Karpas-422 (cell line): ENCODE measurements around the gene MRPL32. TPM values are rescaled to one million over a fixed set of nuclear protein-coding genes. Genes with fewer than 3 reads are reported as not detected.
A peak's percentile ranks its signal among the peaks of the same experiment; 100 is the strongest.

Experiments used
- DNase-seq: peaks from one replicate; pipeline ENCODE4 v3.0.0-alpha.2; 2015
- H2AFZ ChIP-seq: fragments of 200-600 bp; sonication (generic); 2 replicates; pipeline ENCODE4 v1.6.1; 2014; ENCODE audit warnings: antibody characterized with exemption, low read length, mixed read lengths
- H3K27ac ChIP-seq: fragments of 200-600 bp; sonication (generic); 2 replicates; pipeline ENCODE4 v1.5.1; 2014; ENCODE audit warnings: mild to moderate bottlenecking, low read length, moderate library complexity
- H3K27me3 ChIP-seq: fragments of 200-600 bp; sonication (generic); 2 replicates; pipeline ENCODE4 v1.6.1; 2014; ENCODE audit warnings: low read length, mixed read lengths
- H3K36me3 ChIP-seq: fragments of 200-600 bp; sonication (generic); 2 replicates; pipeline ENCODE4 v1.6.1; 2014; ENCODE audit warnings: low read length, mixed read lengths; ENCODE audit not compliant: insufficient read depth
- H3K4me1 ChIP-seq: fragments of 200-600 bp; sonication (generic); 2 replicates; pipeline ENCODE4 v1.6.1; 2014; ENCODE audit warnings: mild to moderate bottlenecking, low read length, mixed read lengths
- H3K4me2 ChIP-seq: fragments of 200-600 bp; sonication (generic); 2 replicates; pipeline ENCODE4 v1.6.1; 2014; ENCODE audit warnings: low read length, low read depth, mild to moderate bottlenecking; ENCODE audit not compliant: poor library complexity, severe bottlenecking
- H3K4me3 ChIP-seq: fragments of 200-600 bp; sonication (generic); 2 replicates; pipeline ENCODE4 v1.5.1; 2014; ENCODE audit warnings: mild to moderate bottlenecking, antibody characterized with exemption, low read length, mixed read lengths
- H3K79me2 ChIP-seq: fragments of 200-600 bp; sonication (generic); 2 replicates; pipeline ENCODE4 v1.6.1; 2014; ENCODE audit warnings: mild to moderate bottlenecking, low read length, mixed read lengths
- H3K9ac ChIP-seq: fragments of 200-600 bp; sonication (generic); 2 replicates; pipeline ENCODE4 v1.6.0; 2014; ENCODE audit warnings: low read length
- H3K9me2 ChIP-seq: fragments of 200-600 bp; sonication (generic), shearing (Covaris generic); replicated peaks from 2 replicates; pipeline ENCODE4 v1.6.0; 2014; ENCODE audit warnings: mild to moderate bottlenecking, low read length, moderate library complexity; ENCODE audit not compliant: insufficient read depth
- H3K9me3 ChIP-seq: fragments of 300-700, 200-600 bp; sonication (generic); 2 replicates; pipeline ENCODE4 v1.6.1; 2014; ENCODE audit warnings: low read length, mixed read lengths
- H4K20me1 ChIP-seq: fragments of 200-600 bp; sonication (generic); 2 replicates; pipeline ENCODE4 v1.6.1; 2014; ENCODE audit warnings: mild to moderate bottlenecking, antibody characterized with exemption, low read length, low read depth; ENCODE audit not compliant: insufficient read depth
- total RNA-seq: library from RNA; depleted of rRNA; stranded (reverse); fragments of >200 nt; shearing (Covaris generic); gene quantifications from 2 replicates; pipeline ENCODE4 v1.2.3, GENCODE V29; 2014; ENCODE audit warnings: low replicate concordance

The MRPL32 gene
- total RNA-seq, 1 experiment from 2014 or later = 41.6 TPM

- H3K4me2 ChIP-seq = peak overlapping the region; percentile 33
- peaks cover 30% of the 10 kb centered on the region for H3K36me3 ChIP-seq
- H2AFZ ChIP-seq = no peak overlapping the region
- peaks cover 12% of the 10 kb centered on the region; the same call in 1 of the 2 replicates for H3K79me2 ChIP-seq
- H4K20me1 ChIP-seq = no peaks in the 10 kb centered on the region; the same call in 1 of the 2 replicates
- peak overlapping the region; percentile 81 for H3K27ac ChIP-seq
- H3K9me2 ChIP-seq = no peaks in the 10 kb centered on the region
- no peaks in the 10 kb centered on the region for H3K9me3 ChIP-seq
- DNase-seq = no peak
- H3K4me3 ChIP-seq = peak overlapping the region; percentile 0; the same call in 1 of the 2 replicates
- no peak overlapping the region; the same call in 1 of the 2 replicates for H3K9ac ChIP-seq
- H3K27me3 ChIP-seq = no peaks in the 10 kb centered on the region
- H3K4me1 ChIP-seq = peaks cover 41% of the 10 kb centered on the region
Measured at GRCh38 chr7:42915356-42915755, 16.8 kb upstream of the MRPL32 start.

DNA sequence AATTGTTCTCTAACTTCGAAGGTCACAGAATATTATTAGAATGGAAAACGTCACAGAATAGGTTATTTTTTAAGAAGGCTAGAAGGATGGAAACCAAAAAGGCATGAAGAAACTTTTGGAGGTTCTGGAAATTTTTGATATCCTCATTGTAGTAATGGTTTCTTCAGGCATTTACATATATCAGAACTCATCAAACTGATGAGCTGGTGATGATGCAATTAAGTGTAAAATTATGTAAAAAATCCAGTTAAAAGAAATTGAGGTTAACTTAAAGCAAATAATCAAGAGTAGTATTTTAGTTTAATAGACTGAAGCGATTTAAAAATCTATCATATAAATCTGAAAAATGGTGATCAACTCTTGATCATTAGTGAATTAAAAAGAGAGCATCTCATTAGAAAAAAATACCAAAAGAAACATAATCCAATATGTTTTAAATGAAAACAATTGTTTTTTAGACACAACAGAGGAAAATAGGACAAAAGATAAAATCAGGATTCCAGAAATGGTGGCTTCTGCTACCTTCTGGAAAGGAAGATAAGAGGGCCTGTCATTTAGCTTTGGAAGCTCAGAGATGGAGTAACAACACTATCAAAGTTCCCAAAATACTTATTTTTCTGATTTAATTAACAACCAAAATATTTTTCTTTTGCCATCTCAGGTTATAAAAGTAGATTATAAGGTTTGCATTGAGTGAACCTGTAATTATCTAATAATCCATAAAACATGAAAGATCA lies 10.0 kb upstream of the MRPL32 start:
- Histone ChIP-seq H3K36me3 (peaks cover 72% of the 10 kb centered on the region), H3K79me2 (peaks cover 58% of the 10 kb centered on the region)

DNA sequence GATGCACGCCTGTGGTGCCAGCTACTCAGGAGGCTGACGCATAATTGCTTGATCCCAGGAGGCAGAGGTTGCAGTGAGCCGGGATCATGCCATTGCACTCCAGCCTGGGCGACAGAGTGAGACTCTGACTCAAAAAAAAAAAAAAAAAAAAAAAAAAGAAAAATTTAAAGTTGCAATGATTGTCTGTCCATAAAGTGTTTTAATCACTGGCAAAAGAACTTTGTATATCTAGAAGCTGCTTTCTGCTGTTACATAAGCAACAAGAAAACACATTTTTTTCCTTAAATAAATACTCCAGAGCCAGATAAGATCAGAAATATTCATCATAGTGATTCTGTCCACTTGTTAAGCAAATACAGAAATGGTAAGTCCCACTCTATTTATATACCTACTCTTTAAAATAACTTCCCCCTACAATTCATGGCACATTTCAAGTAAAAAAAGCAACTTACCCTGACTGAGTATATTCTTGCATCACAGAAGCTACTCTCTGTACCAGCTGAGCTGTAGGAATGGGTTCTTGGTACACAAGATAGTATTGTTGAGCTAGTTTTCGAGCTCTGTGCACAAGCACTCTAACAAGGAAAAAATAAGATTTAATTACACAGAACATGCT lies 7.8 kb upstream of the MRPL32 start:
- H3K79me2 ChIP-seq = peaks cover 80% of the 10 kb centered on the region
- H3K36me3 ChIP-seq = peaks cover 71% of the 10 kb centered on the region
- no peak for DNase-seq
- H2AFZ ChIP-seq = no peak overlapping the region
- peak overlapping the region; percentile 7 for H3K4me2 ChIP-seq
- H3K9me2 ChIP-seq = no peaks in the 10 kb centered on the region
- H3K27ac ChIP-seq = peak overlapping the region; percentile 58
- peaks cover 48% of the 10 kb centered on the region for H3K4me1 ChIP-seq
- H3K27me3 ChIP-seq = no peaks in the 10 kb centered on the region
- no peak overlapping the region for H3K4me3 ChIP-seq
- H3K9ac ChIP-seq = no peak overlapping the region
- no peaks in the 10 kb centered on the region for H3K9me3 ChIP-seq
- no peaks in the 10 kb centered on the region for H4K20me1 ChIP-seq

More for the DNA sequence above, 10.0 kb upstream of the MRPL32 start:
- no peak for DNase-seq
- no peaks in the 10 kb centered on the region for H4K20me1 ChIP-seq
- H3K27me3 ChIP-seq = no peaks in the 10 kb centered on the region
- no peak overlapping the region for H2AFZ ChIP-seq
- H3K9me3 ChIP-seq = no peaks in the 10 kb centered on the region
- no peak overlapping the region for H3K4me2 ChIP-seq
- H3K4me1 ChIP-seq = peaks cover 30% of the 10 kb centered on the region
- no peak overlapping the region for H3K9ac ChIP-seq
- H3K4me3 ChIP-seq = no peak overlapping the region
- no peaks in the 10 kb centered on the region for H3K9me2 ChIP-seq
- no peak overlapping the region for H3K27ac ChIP-seq

DNA sequence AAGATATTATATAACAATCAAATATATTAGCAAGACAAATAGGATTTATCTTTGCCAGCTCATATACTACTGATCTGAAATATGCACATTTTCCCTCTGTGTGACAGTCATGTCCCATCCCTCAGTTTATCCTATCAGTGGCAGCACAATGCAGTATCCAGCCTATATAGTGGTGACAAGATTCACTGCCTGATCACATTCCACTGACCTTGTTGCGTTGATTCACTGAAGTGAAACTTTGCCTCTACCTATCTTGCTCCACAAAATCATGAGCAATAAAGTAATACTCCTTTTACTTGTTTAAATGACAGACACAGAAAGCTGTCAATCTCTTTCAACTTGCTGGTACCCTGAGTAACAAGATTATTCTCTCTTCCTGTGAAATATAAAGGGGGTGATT lies 6.5 kb upstream of the MRPL32 start:
- peaks cover 2% of the 10 kb centered on the region; the same call in 1 of the 2 replicates for H4K20me1 ChIP-seq
- H3K9me3 ChIP-seq = no peaks in the 10 kb centered on the region
- H2AFZ ChIP-seq = no peak overlapping the region
- H3K27me3 ChIP-seq = no peaks in the 10 kb centered on the region
- H3K4me3 ChIP-seq = no peak overlapping the region
- peak overlapping the region; percentile 7 for H3K4me2 ChIP-seq
- peaks cover 61% of the 10 kb centered on the region for H3K4me1 ChIP-seq
- no peak for DNase-seq
- peaks cover 87% of the 10 kb centered on the region for H3K79me2 ChIP-seq
- H3K36me3 ChIP-seq = peaks cover 58% of the 10 kb centered on the region
- H3K27ac ChIP-seq = peak overlapping the region; percentile 58
- H3K9ac ChIP-seq = no peak overlapping the region
- no peaks in the 10 kb centered on the region for H3K9me2 ChIP-seq

- H3K9me2 ChIP-seq = no peaks in the 10 kb centered on the region
- peaks cover 89% of the 10 kb centered on the region for H3K79me2 ChIP-seq
- no peaks in the 10 kb centered on the region for H3K27me3 ChIP-seq
- H4K20me1 ChIP-seq = peaks cover 7% of the 10 kb centered on the region; the same call in 1 of the 2 replicates
- H3K4me1 ChIP-seq = peaks cover 64% of the 10 kb centered on the region
- DNase-seq = peak; percentile 35
- H3K4me2 ChIP-seq = no peak overlapping the region
- no peak overlapping the region for H3K27ac ChIP-seq
- H3K9me3 ChIP-seq = no peaks in the 10 kb centered on the region
- no peak overlapping the region for H3K4me3 ChIP-seq
- H2AFZ ChIP-seq = no peak overlapping the region
- H3K9ac ChIP-seq = no peak overlapping the region
- H3K36me3 ChIP-seq = peaks cover 53% of the 10 kb centered on the region
Measured at GRCh38 chr7:42926204-42926603, 6.0 kb upstream of the MRPL32 start.

DNA sequence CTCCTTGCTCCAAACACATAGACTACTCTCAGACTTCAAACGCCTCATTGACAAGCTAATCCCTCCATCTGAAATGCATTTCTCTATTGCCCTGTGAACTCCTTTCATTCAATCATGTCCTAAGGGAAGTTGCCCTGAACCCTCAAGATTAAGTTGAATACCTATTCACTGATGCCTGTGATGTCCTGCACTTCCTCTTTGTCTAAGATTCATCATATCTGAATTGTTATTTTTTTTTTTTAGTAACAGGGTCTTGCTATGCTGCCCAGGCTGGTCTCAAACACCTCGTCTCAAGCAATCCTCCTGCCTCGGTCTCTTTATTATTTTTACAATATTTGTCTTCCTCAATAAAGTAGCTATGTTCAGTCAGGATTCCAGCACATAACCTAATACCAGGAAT lies 3.4 kb upstream of the MRPL32 start:
- no peak overlapping the region for H3K9ac ChIP-seq
- H3K4me2 ChIP-seq = peak overlapping the region; percentile 3
- peak; percentile 42 for DNase-seq
- peaks cover 70% of the 10 kb centered on the region for H3K4me1 ChIP-seq
- H3K9me3 ChIP-seq = no peaks in the 10 kb centered on the region
- no peak overlapping the region for H2AFZ ChIP-seq
- H4K20me1 ChIP-seq = peaks cover 7% of the 10 kb centered on the region; the same call in 1 of the 2 replicates
- peaks cover 94% of the 10 kb centered on the region for H3K79me2 ChIP-seq
- no peaks in the 10 kb centered on the region for H3K9me2 ChIP-seq
- no peak overlapping the region for H3K4me3 ChIP-seq
- H3K27ac ChIP-seq = no peak overlapping the region
- peaks cover 28% of the 10 kb centered on the region for H3K36me3 ChIP-seq
- H3K27me3 ChIP-seq = no peaks in the 10 kb centered on the region

GRCh38 chr7:42929449-42929848 lies 2.7 kb upstream of the MRPL32 start:
- H3K9me2 ChIP-seq = no peaks in the 10 kb centered on the region
- H3K4me1 ChIP-seq = peaks cover 73% of the 10 kb centered on the region
- H3K4me3 ChIP-seq = no peak overlapping the region; the same call in 1 of the 2 replicates
- peaks cover 7% of the 10 kb centered on the region; the same call in 1 of the 2 replicates for H4K20me1 ChIP-seq
- peak; percentile 28 for DNase-seq
- no peak overlapping the region for H3K9ac ChIP-seq
- peaks cover 28% of the 10 kb centered on the region for H3K36me3 ChIP-seq
- no peak overlapping the region for H3K27ac ChIP-seq
- H3K4me2 ChIP-seq = peak overlapping the region; percentile 87
- H2AFZ ChIP-seq = no peak overlapping the region
- no peaks in the 10 kb centered on the region for H3K27me3 ChIP-seq
- no peaks in the 10 kb centered on the region for H3K9me3 ChIP-seq
- peaks cover 98% of the 10 kb centered on the region for H3K79me2 ChIP-seq

- peaks cover 97% of the 10 kb centered on the region for H3K79me2 ChIP-seq
- peaks cover 7% of the 10 kb centered on the region; the same call in 1 of the 2 replicates for H4K20me1 ChIP-seq
- H3K4me1 ChIP-seq = peaks cover 64% of the 10 kb centered on the region
- peaks cover 32% of the 10 kb centered on the region for H3K36me3 ChIP-seq
- peak overlapping the region; percentile 87 for H3K4me2 ChIP-seq
- no peaks in the 10 kb centered on the region for H3K9me3 ChIP-seq
- H3K9me2 ChIP-seq = no peaks in the 10 kb centered on the region
- DNase-seq = peak; percentile 43
- H2AFZ ChIP-seq = no peak overlapping the region
- no peaks in the 10 kb centered on the region for H3K27me3 ChIP-seq
- peak overlapping the region; percentile 89 for H3K4me3 ChIP-seq
- H3K9ac ChIP-seq = peak overlapping the region; percentile 85
- no peak overlapping the region for H3K27ac ChIP-seq
Measured at GRCh38 chr7:42930889-42931288, 1.3 kb upstream of the MRPL32 start.
